ENCODE data around the gene RIN2. TPM values are rescaled to one million over a fixed set of nuclear protein-coding genes. Genes with fewer than 3 reads are reported as not detected.

RIN2 gene
- total and polyA plus RNA-seq, 2 of the 4 experiments (the other 2 are of a cell fraction) = 16.1 to 72.2 TPM

GRCh38 chr20:19747903-19748302 lies 10.2 kb upstream of the RIN2 start:
- Histone ChIP-seq H3K4me1 (ENCODE audit: control insufficient read depth, insufficient read depth, low read length) (no peaks in the 10 kb centered on the region), H2AK9ac (replicated peaks; ENCODE audit: low read depth, low read length, poor library complexity) (no peak overlapping the region), H3K79me1 (ENCODE audit: low read depth in 1 of 2, low read length in 2 of 2) (no peaks in the 10 kb centered on the region), H4K20me1 (ENCODE audit: insufficient read depth, low read length) (no peaks in the 10 kb centered on the region), H3K9me1 (ENCODE audit: insufficient read depth, low read length) (no peaks in the 10 kb centered on the region), H2AFZ (replicated peaks; ENCODE audit: low read length, poor library complexity) (no peak overlapping the region), H4K5ac (ENCODE audit: low read depth, low read length) (no peak overlapping the region), H3K9me3 (ENCODE audit: control insufficient read depth, insufficient read depth, low read length) (peaks cover 3% of the 10 kb centered on the region), H4K91ac (ENCODE audit: insufficient read depth, low read depth, low read length) (no peak overlapping the region), H3K14ac (replicated peaks; ENCODE audit: low read depth, low read length) (no peak overlapping the region), H3K4me3 (ENCODE audit: insufficient read depth, low read depth, low read length) (no peak overlapping the region), H2AK5ac (ENCODE audit: low read depth, low read length) (no peak overlapping the region), H3K56ac (ENCODE audit: extremely low read depth, insufficient read depth, low read length) (no peak overlapping the region), H2BK120ac (ENCODE audit: low read depth, low read length) (no peak overlapping the region), H3K27ac (ENCODE audit: insufficient read depth, low read length) (no peak overlapping the region), H2BK20ac (ENCODE audit: low read depth, low read length) (no peak overlapping the region), H2BK15ac (ENCODE audit: low read depth, low read length) (no peak overlapping the region), H3K4me2 (ENCODE audit: low read depth, low read length) (no peak overlapping the region), H4K8ac (ENCODE audit: low read depth in 2 of 2, low read length in 2 of 2) (no peak overlapping the region), H3K4ac (ENCODE audit: low read depth, low read length) (no peak overlapping the region), H3K36me3 (ENCODE audit: control insufficient read depth, insufficient read depth, low read length) (no peaks in the 10 kb centered on the region), H3K9ac (ENCODE audit: low read depth, low read length) (no peak overlapping the region), H3K18ac (ENCODE audit: low read depth, low read length) (no peak overlapping the region), H3K27me3 (ENCODE audit: control insufficient read depth, insufficient read depth, low read length) (peaks cover 10% of the 10 kb centered on the region), H3K23ac (ENCODE audit: low read depth, low read length) (no peak overlapping the region), H2BK5ac (ENCODE audit: low read depth, low read length, poor library complexity, severe bottlenecking) (no peak overlapping the region)
- TF ChIP-seq SMC3 (IDR thresholded peaks at IDR 0.05; ENCODE audit: low read depth, low read length) (no peak), MAZ (IDR thresholded peaks at IDR 0.05; ENCODE audit: borderline replicate concordance, low read depth, low read length) (no peak), CEBPB (IDR thresholded peaks at IDR 0.05; ENCODE audit: low read depth, low read length) (no peak), BHLHE40 (IDR thresholded peaks at IDR 0.05; ENCODE audit: low read depth, low read length) (no peak), RFX5 (IDR thresholded peaks at IDR 0.05; ENCODE audit: low read depth, low read length) (no peak), FOS (IDR thresholded peaks at IDR 0.05; ENCODE audit: low read depth, low read length) (no peak), MXI1 (IDR thresholded peaks at IDR 0.05; ENCODE audit: borderline replicate concordance, low read depth, low read length) (no peak), NFE2L2 (IDR thresholded peaks at IDR 0.05; ENCODE audit: low read depth, low read length) (no peak), CTCF (conservative IDR thresholded peaks at IDR 0.05; ENCODE audit: low read depth, low read length) (no peak)
- ATAC-seq (ENCODE audit: low read depth) = no peak
- intact Hi-C loops (cut with micrococcal nuclease) = no loop called here
- ChIA-PET POLR2A (ENCODE audit: unreplicated experiment) (no interaction called here), CTCF (no interaction called here)
- in situ Hi-C loops (cut with MboI; ENCODE audit: low sequenced_read_pairs) = no loop called here
- no TSS peak for BruUV-seq (replicated peaks)
- WGBS, 2 experiments (ENCODE audit: extremely low coverage in 2 of 2, insufficient read length in 1 of 2) = no CpG with 5 or more reads among the region's 4 CpGs
- DNase-seq = no peak
- dilution Hi-C loops (cut with HindIII; ENCODE audit: low sequenced_read_pairs, unreplicated experiment) = no loop called here

All from IMR-90 (cell line).